Panc1 (cell line): ENCODE results near the gene MRGPRE. TPM values are rescaled to one million over a fixed set of nuclear protein-coding genes. Genes with fewer than 3 reads are reported as not detected.

Experiments
- ATAC-seq: fragments of 200-7000 bp; cut with Tn5 transposase; 2 replicates; pipeline ENCODE4 v1.9.1; 2020; ENCODE audit warnings: mild to moderate bottlenecking, moderate library complexity
- BruUV-seq: library from RNA; stranded (reverse); fragments of 400-500 nt; replicated peaks from 2 replicates; lab custom pipeline; 2021; lab: Mats Ljungman, UMichigan
- CTCF ChIA-PET: fragments of 300-600 bp; sonication (Branson Sonifier 250); formaldehyde crosslinking; loops from one replicate; lab custom pipeline; 2022; ENCODE audit warnings: antibody characterized with exemption; lab: Charles Lee
- POLR2A ChIA-PET: fragments of 300-600 bp; sonication (Branson Sonifier 250); formaldehyde crosslinking; loops from one replicate; lab custom pipeline; 2022; ENCODE audit warnings: antibody characterized with exemption; lab: Charles Lee
- DNase-seq: peaks from one replicate; pipeline ENCODE4 v3.0.0-alpha.2; 2010; ENCODE audit warnings: low read depth, low spot score
- H3K27ac ChIP-seq: 2 replicates; pipeline ENCODE4 v1.5.1; 2011; ENCODE audit warnings: mild to moderate bottlenecking, low read length, inconsistent platforms
- H3K27me3 ChIP-seq: fragments of 200-500 bp; sonication (Bioruptor generic); 2 replicates; pipeline ENCODE4 v1.6.0; 2014; ENCODE audit warnings: low read length, inconsistent platforms; ENCODE audit not compliant: control insufficient read depth, insufficient read depth
- H3K36me3 ChIP-seq: fragments of 200-500 bp; sonication (Bioruptor generic); 2 replicates; pipeline ENCODE4 v1.5.1; 2014; ENCODE audit warnings: inconsistent platforms, mild to moderate bottlenecking, low read length, moderate library complexity; ENCODE audit not compliant: control insufficient read depth, insufficient read depth
- H3K4me1 ChIP-seq: 2 replicates; pipeline ENCODE4 v1.5.1; 2011; ENCODE audit warnings: inconsistent platforms, mild to moderate bottlenecking, low read length, moderate library complexity; ENCODE audit not compliant: control insufficient read depth, insufficient read depth
- H3K4me3 ChIP-seq, 2 experiments: 2 replicates each; pipeline ENCODE4 v1.5.1; 2011 to 2012; ENCODE audit warnings: low read depth in 2 of 2, low read length in 2 of 2, mild to moderate bottlenecking in 2 of 2, inconsistent platforms in 1 of 2, moderate library complexity in 1 of 2
- H3K9me3 ChIP-seq: fragments of 200-500 bp; sonication (Bioruptor generic); 2 replicates; pipeline ENCODE4 v1.5.1; 2014; ENCODE audit warnings: low read depth, mild to moderate bottlenecking, inconsistent platforms, low read length, moderate library complexity; ENCODE audit not compliant: control insufficient read depth, insufficient read depth
- CTCF ChIP-seq: fragments of 450-650 bp; IDR thresholded peaks from 2 replicates; pipeline ENCODE4 v1.5.1; 2017; ENCODE audit warnings: mild to moderate bottlenecking
- POLR2AphosphoS5 ChIP-seq: IDR thresholded peaks from 2 replicates; pipeline ENCODE4 v1.6.1; 2012; ENCODE audit warnings: mild to moderate bottlenecking, low read depth, low read length, moderate library complexity
- SIN3A ChIP-seq: IDR thresholded peaks from 2 replicates; pipeline ENCODE4 v1.6.1; 2012; ENCODE audit warnings: low read depth, mild to moderate bottlenecking, low read length, moderate library complexity, borderline replicate concordance; ENCODE audit not compliant: insufficient read depth
- TCF7L2 ChIP-seq: IDR thresholded peaks from 2 replicates; pipeline ENCODE4 v1.6.1; 2011; ENCODE audit warnings: mild to moderate bottlenecking, low read depth, low read length, inconsistent platforms
- in situ Hi-C: cut with HindIII; loops from 2 replicates; pipeline ENCODE4 v1.10.0; 2016; ENCODE audit warnings: low sequenced_read_pairs, low pct_unique_long_range_greater_than_20kb
- intact Hi-C: fragments of 100-400 bp; cut with micrococcal nuclease; formaldehyde crosslinking; loops from one replicate; pipeline ENCODE4 v1.10.0; 2022; ENCODE audit not compliant: unreplicated experiment
- total RNA-seq: library from RNA; stranded (reverse); gene quantifications from one replicate; pipeline ENCODE4 v1.2.1, GENCODE V29; 2021; ENCODE audit not compliant: unreplicated experiment
- TF ChIP-seq, protein P1 (sequence below), 2 experiments: IDR thresholded peaks; 2 replicates each; pipeline ENCODE4 v1.6.1; 2011 to 2012; ENCODE audit warnings: low read depth in 2 of 2, control low read depth in 1 of 2, low read length in 1 of 2, mild to moderate bottlenecking in 1 of 2, moderate library complexity in 1 of 2; ENCODE audit not compliant: insufficient read depth in 1 of 2

Gene MRGPRE
- total RNA-seq, 1 experiment from 2014 or later: 0.13 TPM

GRCh38 chr11:3222003-3222855 lies 10.0 kb downstream of the MRGPRE start:
- in situ Hi-C loops: no loop called here
- DNase-seq (no peak), ATAC-seq (no peak)
- H3K27me3 ChIP-seq: peaks cover 4% of the 10 kb centered on the region; the same call in 1 of the 2 replicates
- no TSS peak for BruUV-seq
- CTCF ChIA-PET: no interaction called here
- H3K4me3 ChIP-seq: no peak overlapping the region
- H3K4me1 ChIP-seq: no peaks in the 10 kb centered on the region; the same call in 1 of the 2 replicates
- no peak overlapping the region for H3K27ac ChIP-seq
- intact Hi-C loops: loop anchor here (10.0 kb wide), 1 partner anchor 287 kb away; no protein-coding TSS in a partner anchor
- TF ChIP-seq TCF7L2 (no peak), SIN3A (no peak), CTCF (no peak), POLR2AphosphoS5 (no peak)
- TF ChIP-seq, protein P1, sequence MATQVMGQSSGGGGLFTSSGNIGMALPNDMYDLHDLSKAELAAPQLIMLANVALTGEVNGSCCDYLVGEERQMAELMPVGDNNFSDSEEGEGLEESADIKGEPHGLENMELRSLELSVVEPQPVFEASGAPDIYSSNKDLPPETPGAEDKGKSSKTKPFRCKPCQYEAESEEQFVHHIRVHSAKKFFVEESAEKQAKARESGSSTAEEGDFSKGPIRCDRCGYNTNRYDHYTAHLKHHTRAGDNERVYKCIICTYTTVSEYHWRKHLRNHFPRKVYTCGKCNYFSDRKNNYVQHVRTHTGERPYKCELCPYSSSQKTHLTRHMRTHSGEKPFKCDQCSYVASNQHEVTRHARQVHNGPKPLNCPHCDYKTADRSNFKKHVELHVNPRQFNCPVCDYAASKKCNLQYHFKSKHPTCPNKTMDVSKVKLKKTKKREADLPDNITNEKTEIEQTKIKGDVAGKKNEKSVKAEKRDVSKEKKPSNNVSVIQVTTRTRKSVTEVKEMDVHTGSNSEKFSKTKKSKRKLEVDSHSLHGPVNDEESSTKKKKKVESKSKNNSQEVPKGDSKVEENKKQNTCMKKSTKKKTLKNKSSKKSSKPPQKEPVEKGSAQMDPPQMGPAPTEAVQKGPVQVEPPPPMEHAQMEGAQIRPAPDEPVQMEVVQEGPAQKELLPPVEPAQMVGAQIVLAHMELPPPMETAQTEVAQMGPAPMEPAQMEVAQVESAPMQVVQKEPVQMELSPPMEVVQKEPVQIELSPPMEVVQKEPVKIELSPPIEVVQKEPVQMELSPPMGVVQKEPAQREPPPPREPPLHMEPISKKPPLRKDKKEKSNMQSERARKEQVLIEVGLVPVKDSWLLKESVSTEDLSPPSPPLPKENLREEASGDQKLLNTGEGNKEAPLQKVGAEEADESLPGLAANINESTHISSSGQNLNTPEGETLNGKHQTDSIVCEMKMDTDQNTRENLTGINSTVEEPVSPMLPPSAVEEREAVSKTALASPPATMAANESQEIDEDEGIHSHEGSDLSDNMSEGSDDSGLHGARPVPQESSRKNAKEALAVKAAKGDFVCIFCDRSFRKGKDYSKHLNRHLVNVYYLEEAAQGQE (IDR thresholded peaks at IDR 0.05; ENCODE audit: insufficient read depth in 1 of 2, low read depth in 2 of 2, low read length in 1 of 2): no peak
- H3K9me3 ChIP-seq: no peaks in the 10 kb centered on the region
- no peaks in the 10 kb centered on the region for H3K36me3 ChIP-seq
- POLR2A ChIA-PET: no interaction called here

- no TSS peak for BruUV-seq
- intact Hi-C loops (loop anchor here (10.0 kb wide), 1 partner anchor 287 kb away; no protein-coding TSS in a partner anchor), in situ Hi-C loops (no loop called here)
- Histone ChIP-seq H3K9me3 (no peaks in the 10 kb centered on the region), H3K27ac (no peak overlapping the region), H3K4me3 (no peak overlapping the region), H3K36me3 (no peaks in the 10 kb centered on the region), H3K4me1 (peaks cover 6% of the 10 kb centered on the region), H3K27me3 (peaks cover 7% of the 10 kb centered on the region)
- ChIA-PET POLR2A (interaction anchor here (0.5 kb wide), 1 partner anchor 135 kb away, joined by 3 read pairs; no protein-coding TSS in a partner anchor), CTCF (interaction anchor here (0.5 to 0.9 kb wide), 2 partner anchors 132 to 387 kb away, joined by 3 to 5 read pairs; no protein-coding TSS in a partner anchor)
- TF ChIP-seq POLR2AphosphoS5 (no peak), TCF7L2 (no peak), SIN3A (no peak), CTCF (no peak)
- TF ChIP-seq, protein P1 (IDR thresholded peaks at IDR 0.05; ENCODE audit: insufficient read depth in 1 of 2, low read depth in 2 of 2, low read length in 1 of 2): no peak
- no peak for DNase-seq
- no peak for ATAC-seq
Measured at GRCh38 chr11:3221408-3222002, 10.7 kb downstream of the MRGPRE start.
